Esophagus squamous epithelium (tissue), 4 donors: ENCODE data around the gene CUL3.

Experiments
- POLR2A ChIP-seq, 4 donors: fragments of 450-650 bp; IDR thresholded peaks; one replicate each; pipeline ENCODE4 v1.6.1; 2017; ENCODE audit warnings: antibody characterized with exemption in 4 of 4, mild to moderate bottlenecking in 4 of 4, moderate library complexity in 3 of 4
- TF ChIP-seq, protein P1 (sequence below), 6 experiments: fragments of 450-650 bp in 4 of 6; fragments of 200-600 bp in 2 of 6; sonication (generic) in 2 of 6; IDR thresholded peaks; one replicate each; pipeline ENCODE4 v1.5.1; 2016 to 2019; ENCODE audit warnings: antibody characterized with exemption in 6 of 6, mild to moderate bottlenecking in 4 of 6, moderate library complexity in 4 of 6

GRCh38 chr2:224466304-224466895, 118.8 kb downstream of the CUL3 start:
- TF ChIP-seq, protein P1, sequence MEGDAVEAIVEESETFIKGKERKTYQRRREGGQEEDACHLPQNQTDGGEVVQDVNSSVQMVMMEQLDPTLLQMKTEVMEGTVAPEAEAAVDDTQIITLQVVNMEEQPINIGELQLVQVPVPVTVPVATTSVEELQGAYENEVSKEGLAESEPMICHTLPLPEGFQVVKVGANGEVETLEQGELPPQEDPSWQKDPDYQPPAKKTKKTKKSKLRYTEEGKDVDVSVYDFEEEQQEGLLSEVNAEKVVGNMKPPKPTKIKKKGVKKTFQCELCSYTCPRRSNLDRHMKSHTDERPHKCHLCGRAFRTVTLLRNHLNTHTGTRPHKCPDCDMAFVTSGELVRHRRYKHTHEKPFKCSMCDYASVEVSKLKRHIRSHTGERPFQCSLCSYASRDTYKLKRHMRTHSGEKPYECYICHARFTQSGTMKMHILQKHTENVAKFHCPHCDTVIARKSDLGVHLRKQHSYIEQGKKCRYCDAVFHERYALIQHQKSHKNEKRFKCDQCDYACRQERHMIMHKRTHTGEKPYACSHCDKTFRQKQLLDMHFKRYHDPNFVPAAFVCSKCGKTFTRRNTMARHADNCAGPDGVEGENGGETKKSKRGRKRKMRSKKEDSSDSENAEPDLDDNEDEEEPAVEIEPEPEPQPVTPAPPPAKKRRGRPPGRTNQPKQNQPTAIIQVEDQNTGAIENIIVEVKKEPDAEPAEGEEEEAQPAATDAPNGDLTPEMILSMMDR (IDR thresholded peaks at IDR 0.05): no peak
- no peak for TF ChIP-seq POLR2A (IDR thresholded peaks at IDR 0.05)
